ENCODE results near the gene PMPCA.
"Not testable (repeated sequence)": the region's sequence is repeated elsewhere in the genome, so short reads cannot be mapped to it uniquely, and the experiment has no call there.

The PMPCA gene

DNA sequence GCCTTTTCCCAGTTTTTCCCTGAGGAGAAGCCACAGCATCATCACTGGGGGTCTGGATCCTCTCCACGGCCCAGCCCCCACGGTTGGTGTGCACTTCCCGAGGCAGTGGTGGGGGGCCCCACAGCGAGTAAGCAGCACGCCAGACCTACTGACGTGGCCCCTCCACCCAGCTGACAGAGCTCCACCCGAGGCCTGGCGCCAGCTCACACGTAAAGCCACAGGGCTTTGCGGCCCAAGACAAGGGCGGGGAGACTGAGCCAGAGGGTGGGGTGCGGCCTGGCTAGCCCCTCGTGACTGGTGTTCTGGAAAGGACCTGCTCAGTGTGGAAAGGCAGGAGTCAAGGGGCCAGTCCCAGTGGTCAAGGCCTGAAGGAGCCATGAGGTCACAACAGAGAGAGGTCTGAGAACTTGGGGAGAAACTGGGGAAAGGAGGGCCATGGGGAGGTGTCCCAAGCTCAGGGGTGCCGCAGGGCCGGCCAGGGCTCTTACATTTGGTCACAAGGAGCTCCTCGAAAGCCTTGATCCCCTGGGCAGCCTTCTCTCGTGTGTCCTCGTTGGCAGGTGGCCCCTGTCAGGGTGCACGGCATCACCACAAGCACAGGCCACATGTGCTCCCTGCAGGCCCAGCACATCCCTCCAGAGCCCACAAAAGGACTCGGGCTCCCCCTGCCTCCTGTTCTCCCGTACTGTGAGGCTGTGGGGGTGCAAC, 16.0 kb upstream of the PMPCA start:
- DNase-seq (ENCODE audit: low read depth in 3 of 3) = no peak

- DNase-seq (ENCODE audit: low read depth in 3 of 3) = no peak
Measured at GRCh38 chr9:136395020-136395340, 15.5 kb upstream of the PMPCA start.

- no peak for DNase-seq (ENCODE audit: low read depth in 3 of 3)
Measured at GRCh38 chr9:136395345-136396218, 14.9 kb upstream of the PMPCA start.

DNA sequence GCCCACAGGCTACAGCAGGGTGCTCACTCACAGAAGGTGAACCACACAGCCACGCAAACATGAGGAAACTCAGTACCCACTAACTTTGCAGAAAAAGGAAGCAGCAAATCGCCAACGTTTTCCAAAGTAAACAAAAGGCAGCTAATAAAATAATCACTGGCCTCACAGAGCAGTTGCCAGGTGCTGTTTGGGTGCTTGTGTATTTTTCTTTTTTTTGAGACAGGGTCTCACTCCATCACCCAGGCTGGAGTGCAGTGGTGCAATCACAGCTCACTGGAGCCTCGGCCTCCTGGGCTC, 14.3 kb upstream of the PMPCA start:
- DNase-seq (ENCODE audit: low read depth in 3 of 3) = no peak

- no peak for DNase-seq (ENCODE audit: low read depth in 3 of 3)
Measured at GRCh38 chr9:136397643-136398042, 12.8 kb upstream of the PMPCA start.

DNA sequence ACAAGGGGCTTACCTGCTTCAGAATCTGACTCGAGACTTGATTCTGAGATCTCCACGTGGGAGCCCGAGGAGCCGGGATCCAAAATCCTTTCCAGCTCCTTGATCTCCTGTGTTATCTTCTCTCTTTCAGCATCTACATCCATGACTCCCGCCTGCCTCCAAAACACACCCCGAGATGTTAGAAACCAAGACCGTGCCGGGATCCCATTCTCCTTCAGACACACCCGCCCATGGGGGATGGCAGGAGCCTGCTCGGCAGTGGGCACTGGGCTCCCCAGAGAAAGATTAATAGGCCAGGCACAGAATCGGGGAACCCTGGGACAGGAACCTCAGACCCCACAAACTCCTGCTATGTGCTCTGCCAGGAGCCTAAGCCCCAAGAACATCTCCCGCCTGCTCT, 12.2 kb upstream of the PMPCA start:
- DNase-seq (ENCODE audit: low read depth in 3 of 3) = no peak

GRCh38 chr9:136399176-136400037, 11.1 kb upstream of the PMPCA start:
- DNase-seq (ENCODE audit: low read depth in 3 of 3) = peak in 1 of 3 experiments; percentile 49

- DNase-seq (ENCODE audit: low read depth in 3 of 3) = peak; percentile 73 to 85 (median 74)
Measured at GRCh38 chr9:136400038-136400834, 10.2 kb upstream of the PMPCA start, which contains the start of gene SNAPC4. Gene SNAPC4, minus strand, starts transcription at chr9:136400170. Its CDS starts 1,742 bp downstream, at chr9:136398428.

DNA sequence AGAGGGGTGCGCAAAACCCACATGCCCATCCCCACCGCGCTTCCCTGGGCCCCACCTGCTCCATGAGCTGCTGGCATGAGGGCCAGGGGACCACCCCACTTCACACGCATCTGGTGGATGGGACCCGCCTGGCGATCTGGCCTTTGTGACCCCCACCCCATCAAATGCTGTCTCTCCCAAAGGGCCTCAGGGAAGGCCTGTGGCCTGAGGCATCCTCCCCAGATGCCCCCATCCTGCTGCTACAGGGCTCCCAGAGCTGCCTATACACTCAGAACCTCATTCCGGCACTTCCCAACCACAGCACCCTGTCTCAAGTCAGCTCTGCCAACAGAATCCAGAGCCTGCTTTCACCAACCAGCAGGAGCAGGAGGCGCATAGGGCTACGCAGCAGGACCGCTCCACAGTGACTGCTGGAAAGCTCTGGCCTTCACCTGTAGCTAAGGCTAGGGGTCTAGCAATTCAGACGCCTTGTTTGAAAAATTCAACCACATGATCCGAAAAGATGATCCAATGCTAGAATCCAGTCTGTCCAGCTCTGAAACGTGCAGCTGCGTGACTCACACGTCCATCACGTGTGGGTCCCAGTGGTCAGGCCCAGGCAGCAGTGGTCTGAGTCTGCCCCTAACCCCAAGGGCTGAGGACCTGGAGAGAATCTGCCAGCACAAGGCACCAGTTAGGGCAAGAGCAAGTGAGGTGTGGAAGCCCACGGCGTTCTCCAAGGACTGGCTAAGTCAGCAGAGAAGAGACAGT, 9.1 kb upstream of the PMPCA start:
- no peak for DNase-seq (ENCODE audit: low read depth in 3 of 3)

DNA sequence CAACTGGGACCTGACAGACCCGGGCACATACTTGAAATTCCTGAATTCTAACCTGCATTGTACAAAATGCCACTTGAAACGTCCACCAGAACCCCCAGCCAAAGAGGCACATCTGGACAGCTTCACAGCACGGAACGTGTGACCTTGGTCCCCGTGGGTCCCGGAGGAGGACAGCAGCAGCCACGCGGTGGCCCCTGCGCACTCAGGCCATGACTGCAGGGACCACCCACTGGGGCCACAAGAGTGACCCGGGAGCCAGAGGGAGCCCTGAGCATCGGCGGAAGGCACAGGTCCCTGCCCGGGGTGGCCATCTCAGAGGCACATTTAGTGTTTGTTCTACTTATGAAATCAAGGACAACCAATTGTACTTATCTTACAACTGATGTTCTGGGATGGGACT, 8.4 kb upstream of the PMPCA start:
- no peak for DNase-seq (ENCODE audit: low read depth in 3 of 3)

DNA sequence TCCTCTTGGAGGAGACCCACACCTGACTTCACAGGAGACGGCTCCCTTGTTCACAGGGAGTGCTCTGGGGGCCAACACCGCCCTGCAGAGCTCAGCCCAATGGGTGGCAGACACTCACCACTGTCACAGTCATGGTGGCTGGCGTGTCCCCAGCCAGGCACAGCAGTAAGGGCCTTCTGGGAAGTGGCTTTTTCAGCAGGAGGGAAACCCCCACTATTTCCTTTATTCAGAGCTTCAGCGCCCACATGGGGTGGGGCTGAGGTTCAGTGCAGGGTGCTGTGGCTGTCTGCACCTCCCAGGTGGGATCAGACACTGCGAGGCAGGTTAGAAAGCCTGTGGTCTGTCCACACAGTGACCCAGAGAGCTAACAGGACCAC, 6.9 kb upstream of the PMPCA start:
- peak; percentile 51 to 75 (median 58) for DNase-seq (ENCODE audit: low read depth in 3 of 3)

DNA sequence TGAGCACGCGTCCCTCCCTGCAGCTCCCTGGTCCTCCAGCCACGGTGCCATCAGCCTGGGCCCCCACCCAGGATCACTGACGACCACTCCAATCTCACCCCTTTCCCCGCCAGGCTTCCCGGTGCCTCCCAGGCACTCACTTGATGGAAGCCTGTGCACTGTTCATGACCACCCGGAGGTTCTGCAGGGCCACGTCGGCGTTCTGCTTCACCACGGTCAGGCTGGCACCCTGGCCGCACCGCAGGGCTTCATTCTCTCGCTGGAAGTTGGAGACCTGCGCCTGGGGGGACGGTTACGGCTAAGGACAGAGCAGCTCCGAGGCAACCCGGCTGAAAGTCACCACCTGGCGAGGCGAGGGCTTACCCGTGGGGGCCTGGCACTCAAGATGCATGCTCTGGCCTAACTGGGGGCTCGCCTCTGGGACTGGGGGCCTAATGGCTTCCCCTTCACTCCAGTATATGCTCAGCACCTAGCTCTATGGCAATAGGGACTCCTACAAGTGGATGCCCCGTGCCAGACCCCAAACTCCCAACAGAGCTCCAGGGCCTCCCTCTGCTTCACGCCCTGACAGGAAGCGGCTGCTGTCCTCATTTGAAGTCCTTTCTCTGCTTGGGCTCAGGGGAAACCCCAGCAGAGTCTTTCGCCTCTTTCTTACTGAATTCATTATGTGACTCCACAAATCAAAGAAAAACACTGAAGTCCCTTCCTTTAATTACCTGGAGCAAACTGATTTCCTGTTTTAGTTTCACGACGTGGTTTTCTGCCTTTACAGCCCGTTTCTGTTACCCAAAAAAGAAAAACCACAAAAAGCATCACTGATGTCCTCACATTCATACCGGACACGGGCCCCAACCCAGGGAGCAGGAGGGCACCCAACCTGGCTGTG, 6.3 kb upstream of the PMPCA start:
- DNase-seq (ENCODE audit: low read depth in 3 of 3) = peak in 1 of 3 experiments; percentile 50

GRCh38 chr9:136404801-136405136, 5.7 kb upstream of the PMPCA start:
- DNase-seq (ENCODE audit: low read depth in 3 of 3) = no peak

DNA sequence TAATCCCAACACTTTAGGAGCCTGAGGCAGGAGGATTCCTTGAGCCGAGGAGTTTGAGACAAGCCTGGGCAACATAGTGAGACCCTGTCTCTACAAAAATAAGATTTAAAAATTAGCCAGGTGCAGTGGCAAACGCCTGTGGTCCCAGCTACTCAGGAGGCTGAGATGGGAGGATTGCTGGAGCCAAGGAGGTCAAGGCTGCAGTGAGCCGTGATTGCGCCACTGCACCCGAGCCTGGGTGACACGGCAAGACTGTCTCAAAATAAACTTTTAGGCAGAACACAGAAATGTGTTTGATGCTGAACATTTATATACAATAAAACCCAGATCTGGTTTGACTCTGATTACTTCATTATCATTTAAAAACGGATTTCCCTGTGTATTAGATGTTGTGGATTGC, 5.0 kb upstream of the PMPCA start:
- DNase-seq (ENCODE audit: low read depth in 3 of 3) = no peak

GRCh38 chr9:136405904-136406303, 4.6 kb upstream of the PMPCA start:
- DNase-seq (ENCODE audit: low read depth in 3 of 3) = not testable (repeated sequence)

DNA sequence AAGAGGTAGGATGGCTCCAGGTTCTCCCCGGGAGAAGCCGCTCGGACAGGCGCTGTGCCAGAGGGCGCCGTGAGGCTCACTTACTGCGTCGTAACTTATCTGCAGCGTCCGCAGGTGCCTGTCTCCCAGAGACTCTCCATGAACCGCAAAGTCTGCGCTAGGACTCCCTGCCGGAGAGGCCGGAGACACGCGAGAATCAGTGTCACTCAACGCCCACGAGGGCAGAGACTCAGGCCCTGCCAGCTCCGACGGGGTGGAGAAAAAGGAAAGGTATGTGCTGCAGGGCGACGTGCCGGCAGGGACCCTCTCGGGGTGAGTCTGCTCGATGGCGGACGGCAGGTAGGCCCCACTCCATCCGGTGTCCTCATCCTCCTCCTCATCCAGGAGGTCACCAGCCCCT, 3.4 kb upstream of the PMPCA start:
- not testable (repeated sequence) for DNase-seq (ENCODE audit: low read depth in 3 of 3)

- DNase-seq (ENCODE audit: low read depth in 3 of 3) = no peak
Measured at GRCh38 chr9:136407911-136408310, 2.5 kb upstream of the PMPCA start.

GRCh38 chr9:136409557-136410455, 652 bp upstream of the PMPCA start:
- DNase-seq (ENCODE audit: low read depth in 3 of 3) = no peak

- DNase-seq (ENCODE audit: low read depth in 3 of 3) = no peak
Measured at GRCh38 chr9:136411378-136411777, 920 bp downstream of the PMPCA start.
